A673 (cell line): ENCODE results near the gene CAMSAP1. TPM values are rescaled to one million over a fixed set of nuclear protein-coding genes. Genes with fewer than 3 reads are reported as not detected.
A peak's percentile ranks its signal among the peaks of the same experiment; 100 is the strongest.

Experiments
- BruUV-seq: library from RNA; stranded (reverse); fragments of 400-500 nt; replicated peaks from 2 replicates; lab custom pipeline; 2021; lab: Mats Ljungman, UMichigan
- CTCF ChIA-PET: fragments of 300-600 bp; sonication (Branson Sonifier 250); formaldehyde crosslinking; loops from one replicate; lab custom pipeline; 2022; ENCODE audit warnings: antibody characterized with exemption; lab: Charles Lee
- POLR2A ChIA-PET: fragments of 300-600 bp; sonication (Branson Sonifier 250); formaldehyde crosslinking; loops from one replicate; lab custom pipeline; 2022; ENCODE audit warnings: antibody characterized with exemption; ENCODE audit not compliant: low non-redundant PET; lab: Charles Lee
- DNase-seq: peaks from one replicate; pipeline ENCODE4 v3.0.0-alpha.2; 2015; ENCODE audit warnings: low spot score
- H3K27ac ChIP-seq: fragments of 200-600 bp; sonication (generic); 2 replicates; pipeline ENCODE4 v1.5.1; 2016; ENCODE audit warnings: mixed run types, low read depth, mild to moderate bottlenecking, mixed read lengths, antibody characterized with exemption, low read length; ENCODE audit not compliant: poor library complexity, severe bottlenecking
- H3K27me3 ChIP-seq: fragments of 200-600 bp; sonication (generic); replicated peaks from 2 replicates; pipeline ENCODE4 v1.6.1; 2017; ENCODE audit warnings: mixed run types, low read depth, mild to moderate bottlenecking, mixed read lengths, antibody characterized with exemption, low read length; ENCODE audit not compliant: insufficient read depth, poor library complexity
- H3K36me3 ChIP-seq: fragments of 200-600 bp; sonication (generic); 2 replicates; pipeline ENCODE4 v1.6.1; 2016; ENCODE audit warnings: mixed run types, mild to moderate bottlenecking, mixed read lengths, antibody characterized with exemption, low read length; ENCODE audit not compliant: insufficient read depth, poor library complexity, severe bottlenecking
- H3K4me1 ChIP-seq: fragments of 200-600 bp; sonication (generic); 2 replicates; pipeline ENCODE4 v1.6.1; 2017; ENCODE audit warnings: mixed run types, mild to moderate bottlenecking, mixed read lengths, antibody characterized with exemption, low read length; ENCODE audit not compliant: insufficient read depth, poor library complexity, severe bottlenecking
- H3K4me3 ChIP-seq: fragments of 200-600 bp; sonication (generic); 2 replicates; pipeline ENCODE4 v1.5.1; 2016; ENCODE audit warnings: low read depth, mixed run types, mild to moderate bottlenecking, mixed read lengths, low read length; ENCODE audit not compliant: poor library complexity, severe bottlenecking
- H3K9me3 ChIP-seq: fragments of 200-600 bp; sonication (generic); 2 replicates; pipeline ENCODE4 v1.6.1; 2016; ENCODE audit warnings: mixed run types, low read depth, mild to moderate bottlenecking, mixed read lengths, antibody characterized with exemption, low read length; ENCODE audit not compliant: poor library complexity, severe bottlenecking
- EZH2 ChIP-seq: fragments of 200-600 bp; sonication (generic); IDR thresholded peaks from 2 replicates; pipeline ENCODE4 v1.6.1; 2017; ENCODE audit warnings: borderline replicate concordance, low read depth, mild to moderate bottlenecking, mixed read lengths, antibody characterized with exemption, low read length; ENCODE audit not compliant: poor library complexity, severe bottlenecking
- intact Hi-C: fragments of 100-400 bp; cut with micrococcal nuclease; formaldehyde crosslinking; loops from one replicate; pipeline ENCODE4 v1.10.0; 2022; ENCODE audit not compliant: unreplicated experiment
- total RNA-seq: library from RNA; stranded (reverse); gene quantifications from 2 replicates; pipeline ENCODE4 v1.2.3, GENCODE V29; 2021
- TF ChIP-seq, protein P1 (sequence below): fragments of 300-800, 200-600 bp; sonication (generic); conservative IDR thresholded peaks from 2 replicates; pipeline ENCODE4 v1.5.1; 2017; ENCODE audit warnings: low read depth, mild to moderate bottlenecking, antibody characterized with exemption, low read length, moderate library complexity, mixed read lengths

Gene CAMSAP1
- total RNA-seq, 1 experiment from 2014 or later = 52.3 TPM

DNA sequence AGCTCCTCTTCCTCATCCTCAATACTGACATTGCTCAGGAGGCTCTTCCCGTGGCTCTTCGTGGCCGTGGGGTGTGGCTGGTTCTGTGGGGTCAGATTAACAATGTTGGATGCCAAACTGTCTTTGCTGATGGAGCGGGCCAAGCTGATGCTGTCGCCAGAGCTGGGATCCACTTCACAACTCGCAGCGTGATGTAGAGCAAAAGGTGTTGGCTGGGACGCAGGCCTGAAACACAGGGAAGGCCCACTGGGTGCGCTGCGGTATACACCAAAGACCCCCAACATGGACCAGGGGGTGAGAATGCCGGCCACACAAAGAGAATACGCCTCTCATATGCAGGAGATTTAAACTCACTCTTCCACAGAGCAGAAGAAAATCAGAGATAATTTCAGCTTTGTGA, 84.3 kb downstream of the CAMSAP1 start:
- TF ChIP-seq, protein P1, sequence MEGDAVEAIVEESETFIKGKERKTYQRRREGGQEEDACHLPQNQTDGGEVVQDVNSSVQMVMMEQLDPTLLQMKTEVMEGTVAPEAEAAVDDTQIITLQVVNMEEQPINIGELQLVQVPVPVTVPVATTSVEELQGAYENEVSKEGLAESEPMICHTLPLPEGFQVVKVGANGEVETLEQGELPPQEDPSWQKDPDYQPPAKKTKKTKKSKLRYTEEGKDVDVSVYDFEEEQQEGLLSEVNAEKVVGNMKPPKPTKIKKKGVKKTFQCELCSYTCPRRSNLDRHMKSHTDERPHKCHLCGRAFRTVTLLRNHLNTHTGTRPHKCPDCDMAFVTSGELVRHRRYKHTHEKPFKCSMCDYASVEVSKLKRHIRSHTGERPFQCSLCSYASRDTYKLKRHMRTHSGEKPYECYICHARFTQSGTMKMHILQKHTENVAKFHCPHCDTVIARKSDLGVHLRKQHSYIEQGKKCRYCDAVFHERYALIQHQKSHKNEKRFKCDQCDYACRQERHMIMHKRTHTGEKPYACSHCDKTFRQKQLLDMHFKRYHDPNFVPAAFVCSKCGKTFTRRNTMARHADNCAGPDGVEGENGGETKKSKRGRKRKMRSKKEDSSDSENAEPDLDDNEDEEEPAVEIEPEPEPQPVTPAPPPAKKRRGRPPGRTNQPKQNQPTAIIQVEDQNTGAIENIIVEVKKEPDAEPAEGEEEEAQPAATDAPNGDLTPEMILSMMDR = no peak
- TF ChIP-seq EZH2 = no peak
- no peak overlapping the region for H3K4me3 ChIP-seq
- intact Hi-C loops = no loop called here
- no peak overlapping the region for H3K27ac ChIP-seq
- no TSS peak for BruUV-seq
- H3K27me3 ChIP-seq = no peaks in the 10 kb centered on the region
- POLR2A ChIA-PET = no interaction called here
- no peaks in the 10 kb centered on the region for H3K9me3 ChIP-seq
- H3K4me1 ChIP-seq = no peaks in the 10 kb centered on the region
- CTCF ChIA-PET = no interaction called here
- H3K36me3 ChIP-seq = peaks cover 63% of the 10 kb centered on the region
- DNase-seq = no peak

DNA sequence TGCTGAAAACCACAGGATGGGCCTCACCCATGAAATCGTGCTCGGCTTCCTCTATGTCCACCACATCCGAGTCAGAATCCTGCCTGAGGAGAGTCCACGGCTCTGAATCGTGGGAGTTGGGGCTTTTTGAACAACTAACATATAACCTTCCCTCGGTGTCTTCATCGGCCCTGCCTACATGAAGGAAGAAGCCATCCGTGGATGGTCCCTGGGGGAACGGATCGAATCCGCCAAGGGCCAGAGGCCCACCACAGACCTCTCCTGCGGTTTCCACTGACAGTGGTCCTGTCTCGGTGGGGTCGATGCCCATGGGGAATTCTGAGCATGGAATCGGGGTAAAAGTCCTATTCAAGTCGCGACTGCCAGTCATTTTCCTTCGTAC, 85.0 kb downstream of the CAMSAP1 start:
- Histone ChIP-seq H3K9me3 (no peaks in the 10 kb centered on the region), H3K36me3 (peaks cover 70% of the 10 kb centered on the region), H3K4me1 (no peaks in the 10 kb centered on the region), H3K27ac (no peak overlapping the region), H3K27me3 (no peaks in the 10 kb centered on the region), H3K4me3 (no peak overlapping the region)
- intact Hi-C loops = no loop called here
- TSS peak; percentile 59 for BruUV-seq
- DNase-seq = no peak
- POLR2A ChIA-PET = no interaction called here
- CTCF ChIA-PET = no interaction called here
- TF ChIP-seq, protein P1 = no peak
- no peak for TF ChIP-seq EZH2

DNA sequence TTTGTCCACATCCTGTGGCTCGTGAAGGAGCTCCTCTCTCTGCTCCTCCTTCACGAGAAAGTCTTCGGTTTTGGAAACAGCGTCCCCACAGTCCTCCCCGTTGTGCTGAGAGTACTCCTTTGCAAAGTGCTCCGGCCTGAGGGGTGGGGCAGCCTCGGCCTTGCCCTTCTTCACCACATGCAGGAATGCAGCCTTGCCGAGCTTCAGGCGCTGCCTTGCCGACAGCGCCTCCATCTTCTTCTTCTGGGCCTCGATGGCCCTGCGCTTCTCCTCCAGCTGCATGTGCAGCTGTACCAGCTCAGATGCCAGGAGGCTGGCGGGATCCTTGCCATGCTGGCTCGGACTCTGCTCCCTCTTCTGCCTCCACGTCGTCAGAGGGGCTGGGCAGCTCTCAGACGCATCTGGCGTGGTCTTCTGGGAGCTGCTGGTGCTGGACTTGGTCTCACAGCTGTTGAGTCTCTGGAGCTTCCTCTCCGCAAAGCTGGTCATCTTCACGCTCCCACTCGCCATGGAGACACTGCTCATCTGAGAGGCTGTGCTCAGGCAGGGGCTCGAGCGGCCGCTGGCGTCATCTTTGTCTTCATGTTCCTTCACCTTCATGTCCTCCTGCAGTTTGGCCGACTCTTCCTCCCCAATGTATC, 85.5 kb downstream of the CAMSAP1 start:
- Histone ChIP-seq H3K4me1 (no peaks in the 10 kb centered on the region), H3K36me3 (peaks cover 74% of the 10 kb centered on the region), H3K27me3 (no peaks in the 10 kb centered on the region), H3K9me3 (no peaks in the 10 kb centered on the region), H3K27ac (no peak overlapping the region), H3K4me3 (no peak overlapping the region)
- CTCF ChIA-PET = no interaction called here
- POLR2A ChIA-PET = no interaction called here
- no peak for DNase-seq
- intact Hi-C loops = no loop called here
- BruUV-seq = no TSS peak
- TF ChIP-seq EZH2 = no peak
- TF ChIP-seq, protein P1 = no peak
